Lung (tissue), 12 donors: ENCODE results near the gene TEDC1. TPM values are rescaled to one million over a fixed set of nuclear protein-coding genes. Genes with fewer than 3 reads are reported as not detected.

Source experiments
- ATAC-seq: fragments of 200-7000 bp; cut with Tn5 transposase; one replicate; pipeline ENCODE4 v1.9.1; 2020; ENCODE audit warnings: moderate number of reproducible peaks; ENCODE audit not compliant: insufficient read depth, low FRiP score
- DNase-seq, 3 donors: peaks; one replicate each; pipeline ENCODE4 v3.0.0-alpha.2; 2013 to 2017
- H3K27ac ChIP-seq, 2 donors: one replicate each; pipeline ENCODE4 v1.5.1; 2013; ENCODE audit warnings: mild to moderate bottlenecking in 2 of 2, moderate library complexity in 2 of 2, control low read depth in 1 of 2, inconsistent platforms in 1 of 2, low read depth in 1 of 2, low read length in 1 of 2
- H3K27me3 ChIP-seq, 3 donors: one replicate each; pipeline ENCODE4 v1.5.1; 2013; ENCODE audit warnings: low read length in 2 of 3; ENCODE audit not compliant: control insufficient read depth in 3 of 3, insufficient read depth in 3 of 3
- H3K36me3 ChIP-seq, 4 donors: one replicate each; pipeline ENCODE4 v1.5.1; 2013; ENCODE audit warnings: low read length in 4 of 4, mild to moderate bottlenecking in 1 of 4, moderate library complexity in 1 of 4; ENCODE audit not compliant: control insufficient read depth in 4 of 4, insufficient read depth in 4 of 4
- H3K4me1 ChIP-seq, 5 donors: one replicate each; pipeline ENCODE4 v1.5.1; 2013; ENCODE audit warnings: low read length in 5 of 5, mild to moderate bottlenecking in 2 of 5, moderate library complexity in 1 of 5; ENCODE audit not compliant: control insufficient read depth in 5 of 5, insufficient read depth in 5 of 5
- H3K4me3 ChIP-seq: one replicate; pipeline ENCODE4 v1.5.1; 2013; ENCODE audit warnings: mild to moderate bottlenecking, control low read depth, moderate library complexity
- H3K9ac ChIP-seq, 2 donors: one replicate each; pipeline ENCODE4 v1.5.1; 2013; ENCODE audit warnings: low read length in 2 of 2, control low read depth in 1 of 2; ENCODE audit not compliant: insufficient read depth in 1 of 2
- H3K9me3 ChIP-seq, 4 donors: one replicate each; pipeline ENCODE4 v1.5.1; 2013; ENCODE audit warnings: low read length in 3 of 4, mild to moderate bottlenecking in 1 of 4, moderate library complexity in 1 of 4; ENCODE audit not compliant: control insufficient read depth in 4 of 4, insufficient read depth in 3 of 4
- CTCF ChIP-seq: IDR thresholded peaks from 2 replicates; pipeline ENCODE4 v1.5.1; 2012; ENCODE audit warnings: mild to moderate bottlenecking; ENCODE audit errors: control extremely low read depth, extremely low read depth
- WGBS, 2 donors: extraction: QIAGEN DNeasy Blood & Tissue Kit; methylation state at CpG; one replicate each; pipeline ENCODE4 v1.1.7; 2013; 5-methylcytosine and 5-hydroxymethylcytosine counted together
- polyA plus RNA-seq, 2 donors: library from polyadenylated mRNA; stranded (reverse); fragments of 200-250 nt; gene quantifications; one replicate each; pipeline ENCODE4 v1.2.1, GENCODE V29; 2013
- total RNA-seq, 2 donors: library from RNA; depleted of rRNA in 1 of 2; stranded (reverse); fragments of >200 nt in 1 of 2; gene quantifications; one replicate each; pipeline ENCODE4 v1.2.1, GENCODE V29; 2014 to 2021
- donor health status: control.
- donor health status: control.
- donor health status: Bipolar disorder and iron deficiency.
- donor health status: healthy.
- donor health status: DM: yes; HTN: yes; CAD: no.

The TEDC1 gene
- total and polyA plus RNA-seq, 4 donors = 5.8 to 20.8 (median 14.4) TPM

- no peak for TF ChIP-seq CTCF
- H3K9me3 ChIP-seq = peaks cover 0 to 3% (median 0%) of the 10 kb centered on the region in 4 donors
- H3K36me3 ChIP-seq = no peaks in the 10 kb centered on the region
- peaks cover 0 to 3% (median 0%) of the 10 kb centered on the region in 3 donors for H3K27me3 ChIP-seq
- peaks cover 0 to 26% (median 6%) of the 10 kb centered on the region in 5 donors for H3K4me1 ChIP-seq
- no peak overlapping the region for H3K9ac ChIP-seq
- WGBS, 2 donors = 66 to 75% methylated on average over 19 of the region's 19 CpGs
- no peak overlapping the region for H3K4me3 ChIP-seq
- H3K27ac ChIP-seq = no peak overlapping the region
- ATAC-seq (no peak), DNase-seq (no peak)
These were observed 39.4 kb downstream of the TEDC1 start for GRCh38 chr14:105530285-105531087.

- Histone ChIP-seq H3K36me3 (no peaks in the 10 kb centered on the region), H3K9ac (no peak overlapping the region), H3K27me3 (peaks cover 0 to 3% (median 0%) of the 10 kb centered on the region in 3 donors), H3K9me3 (peaks cover 0 to 3% (median 0%) of the 10 kb centered on the region in 4 donors), H3K4me3 (no peak overlapping the region), H3K27ac (no peak overlapping the region), H3K4me1 (peaks cover 0 to 24% (median 6%) of the 10 kb centered on the region in 5 donors)
- no peak for TF ChIP-seq CTCF
- no peak for DNase-seq
- ATAC-seq = no peak
- 95 to 96% methylated on average over 29 to 30 of the region's 30 CpGs for WGBS, 2 donors
These were observed 40.2 kb downstream of the TEDC1 start for GRCh38 chr14:105531088-105531893.

GRCh38 chr14:105531894-105532623 is 41.0 kb downstream of the TEDC1 start:
- DNase-seq = no peak
- H3K36me3 ChIP-seq = no peaks in the 10 kb centered on the region
- no peak overlapping the region for H3K4me3 ChIP-seq
- no peak overlapping the region for H3K27ac ChIP-seq
- TF ChIP-seq CTCF = no peak
- ATAC-seq = no peak
- H3K27me3 ChIP-seq = peaks cover 0 to 3% (median 0%) of the 10 kb centered on the region in 3 donors
- 90% methylated on average over 19 of the region's 19 CpGs for WGBS, 2 donors
- H3K9me3 ChIP-seq = peaks cover 0 to 3% (median 0%) of the 10 kb centered on the region in 4 donors
- no peak overlapping the region for H3K9ac ChIP-seq
- peaks cover 0 to 23% (median 6%) of the 10 kb centered on the region in 5 donors for H3K4me1 ChIP-seq
